ENCODE measurements around the gene PDE3A. TPM values are rescaled to one million over a fixed set of nuclear protein-coding genes. Genes with fewer than 3 reads are reported as not detected.

PDE3A gene
- total RNA-seq, 1 experiment from 2014 or later, result 0.12 TPM

- Histone ChIP-seq H3K79me2 (ENCODE audit: insufficient read depth, low read length) (no peaks in the 10 kb centered on the region), H3K4me2 (ENCODE audit: low read length) (0 out of 2 replicates have a peak overlapping the region, but pooled peaks have one; percentile 73), H4K20me1 (ENCODE audit: insufficient read depth) (no peaks in the 10 kb centered on the region), H3K9ac (ENCODE audit: low read length) (no peak overlapping the region), H3K36me3 (ENCODE audit: control insufficient read depth in 1 of 2, insufficient read depth in 2 of 2, low read length in 2 of 2) (no peaks in the 10 kb centered on the region), H3K4me1 (ENCODE audit: control insufficient read depth in 1 of 2, insufficient read depth in 2 of 2, low read length in 2 of 2) (peaks cover 6 to 32% of the 10 kb centered on the region in 2 experiments; a peak in 3 of 4 replicates), H2AFZ (ENCODE audit: low read depth, low read length, poor library complexity, severe bottlenecking) (no peak overlapping the region), H3K9me2 (ENCODE audit: insufficient read depth) (no peaks in the 10 kb centered on the region), H3K27ac (ENCODE audit: low read depth, low read length) (no peak overlapping the region), H3K27me3 (ENCODE audit: insufficient read depth, low read length) (no peaks in the 10 kb centered on the region), H3K4me3 (replicated peaks in 1 of 2; ENCODE audit: low read depth in 1 of 2, low read length in 2 of 2) (no peak overlapping the region), H3K9me3 (ENCODE audit: control insufficient read depth in 1 of 2, insufficient read depth in 1 of 2, low read depth in 1 of 2, low read length in 2 of 2) (no peaks in the 10 kb centered on the region)
- BruUV-seq (replicated peaks), result no TSS peak
- ATAC-seq (no peak), DNase-seq (ENCODE audit: low read depth, low spot score) (no peak)
- intact Hi-C loops (cut with micrococcal nuclease), result no loop called here
- TF ChIP-seq SP1 (IDR thresholded peaks at IDR 0.05; ENCODE audit: low read depth) (no peak), EZH2 (IDR thresholded peaks at IDR 0.05) (no peak), FOSL1 (IDR thresholded peaks at IDR 0.05; ENCODE audit: low read depth) (no peak), REST (IDR thresholded peaks at IDR 0.05; ENCODE audit: low read depth) (no peak), ELF1 (IDR thresholded peaks at IDR 0.05; ENCODE audit: borderline replicate concordance, low read depth) (no peak)
- CTCF ChIA-PET, result no interaction called here
- POLR2A ChIA-PET, result no interaction called here
- RAD21 ChIA-PET (ENCODE audit: low non-redundant PET in 1 of 2, low total read pairs in 2 of 2, uncharacterized antibody in 2 of 2, unreplicated experiment in 2 of 2), result no interaction called here
Observed at GRCh38 chr12:20491290-20491689, 123.0 kb downstream of the PDE3A start.

- H3K9ac ChIP-seq (ENCODE audit: low read length), result 0 out of 2 replicates have a peak overlapping the region, but pooled peaks have one; percentile 15
- peak overlapping the region; percentile 73 for H3K4me2 ChIP-seq (ENCODE audit: low read length)
- no peaks in the 10 kb centered on the region for H3K9me2 ChIP-seq (ENCODE audit: insufficient read depth)
- intact Hi-C loops (cut with micrococcal nuclease), result no loop called here
- no peaks in the 10 kb centered on the region for H3K9me3 ChIP-seq (ENCODE audit: control insufficient read depth in 1 of 2, insufficient read depth in 1 of 2, low read depth in 1 of 2, low read length in 2 of 2)
- H3K27ac ChIP-seq (ENCODE audit: low read depth, low read length), result no peak overlapping the region
- H4K20me1 ChIP-seq (ENCODE audit: insufficient read depth), result no peaks in the 10 kb centered on the region
- H3K79me2 ChIP-seq (ENCODE audit: insufficient read depth, low read length), result no peaks in the 10 kb centered on the region
- no peaks in the 10 kb centered on the region for H3K27me3 ChIP-seq (ENCODE audit: insufficient read depth, low read length)
- H2AFZ ChIP-seq (ENCODE audit: low read depth, low read length, poor library complexity, severe bottlenecking), result peak overlapping the region; percentile 68
- no peaks in the 10 kb centered on the region for H3K36me3 ChIP-seq (ENCODE audit: control insufficient read depth in 1 of 2, insufficient read depth in 2 of 2, low read length in 2 of 2)
- DNase-seq (ENCODE audit: low read depth, low spot score) (peak; percentile 67), ATAC-seq (peak; percentile 95)
- ChIA-PET RAD21 (ENCODE audit: low non-redundant PET in 1 of 2, low total read pairs in 2 of 2, uncharacterized antibody in 2 of 2, unreplicated experiment in 2 of 2) (no interaction called here), CTCF (no interaction called here), POLR2A (no interaction called here)
- peak overlapping the region; percentile 27 to 45 for H3K4me3 ChIP-seq (replicated peaks in 1 of 2; ENCODE audit: low read depth in 1 of 2, low read length in 2 of 2)
- TSS peak; percentile 74 for BruUV-seq (replicated peaks)
- H3K4me1 ChIP-seq (ENCODE audit: control insufficient read depth in 1 of 2, insufficient read depth in 2 of 2, low read length in 2 of 2), result peaks cover 0 to 23% of the 10 kb centered on the region in 2 experiments; a peak in 3 of 4 replicates
- TF ChIP-seq TCF7L2 (IDR thresholded peaks at IDR 0.05; ENCODE audit: borderline replicate concordance, extremely low read depth, insufficient read depth, insufficient read length) (peak; percentile 45), SP1 (IDR thresholded peaks at IDR 0.05; ENCODE audit: low read depth) (peak; percentile 63), EGR1 (IDR thresholded peaks at IDR 0.05; ENCODE audit: low read depth) (no peak), ZNF274 (IDR thresholded peaks at IDR 0.05; ENCODE audit: low read depth, low read length) (no peak), POLR2AphosphoS5 (IDR thresholded peaks at IDR 0.05; ENCODE audit: low read depth, low read length) (no peak; the same call in 1 of the 2 replicates), CBX3 (IDR thresholded peaks at IDR 0.05; ENCODE audit: low read depth) (peak; percentile 85), JUND (IDR thresholded peaks at IDR 0.05) (peak; percentile 93), MAX (IDR thresholded peaks at IDR 0.05) (peak; percentile 26; the same call in 1 of the 2 replicates), SRF (IDR thresholded peaks at IDR 0.05; ENCODE audit: low read depth) (peak; percentile 47), RAD21 (IDR thresholded peaks at IDR 0.05; ENCODE audit: low read depth) (no peak), ZFX (IDR thresholded peaks at IDR 0.05) (no peak), FOSL1 (IDR thresholded peaks at IDR 0.05; ENCODE audit: low read depth) (peak; percentile 92), YY1 (IDR thresholded peaks at IDR 0.05; ENCODE audit: extremely low read depth, insufficient replicate concordance, low read depth, low read length) (no peak), ELF1 (IDR thresholded peaks at IDR 0.05; ENCODE audit: borderline replicate concordance, low read depth) (peak; percentile 36; the same call in 1 of the 2 replicates)
Observed at GRCh38 chr12:20492251-20492760, 124.0 kb downstream of the PDE3A start.

Data from HCT116 (cell line).